ENCODE data around the gene ARHGAP22. TPM values are rescaled to one million over a fixed set of nuclear protein-coding genes. Genes with fewer than 3 reads are reported as not detected.

Gene ARHGAP22
- total RNA-seq, 1 experiment from 2014 or later: 1.8 TPM

DNA sequence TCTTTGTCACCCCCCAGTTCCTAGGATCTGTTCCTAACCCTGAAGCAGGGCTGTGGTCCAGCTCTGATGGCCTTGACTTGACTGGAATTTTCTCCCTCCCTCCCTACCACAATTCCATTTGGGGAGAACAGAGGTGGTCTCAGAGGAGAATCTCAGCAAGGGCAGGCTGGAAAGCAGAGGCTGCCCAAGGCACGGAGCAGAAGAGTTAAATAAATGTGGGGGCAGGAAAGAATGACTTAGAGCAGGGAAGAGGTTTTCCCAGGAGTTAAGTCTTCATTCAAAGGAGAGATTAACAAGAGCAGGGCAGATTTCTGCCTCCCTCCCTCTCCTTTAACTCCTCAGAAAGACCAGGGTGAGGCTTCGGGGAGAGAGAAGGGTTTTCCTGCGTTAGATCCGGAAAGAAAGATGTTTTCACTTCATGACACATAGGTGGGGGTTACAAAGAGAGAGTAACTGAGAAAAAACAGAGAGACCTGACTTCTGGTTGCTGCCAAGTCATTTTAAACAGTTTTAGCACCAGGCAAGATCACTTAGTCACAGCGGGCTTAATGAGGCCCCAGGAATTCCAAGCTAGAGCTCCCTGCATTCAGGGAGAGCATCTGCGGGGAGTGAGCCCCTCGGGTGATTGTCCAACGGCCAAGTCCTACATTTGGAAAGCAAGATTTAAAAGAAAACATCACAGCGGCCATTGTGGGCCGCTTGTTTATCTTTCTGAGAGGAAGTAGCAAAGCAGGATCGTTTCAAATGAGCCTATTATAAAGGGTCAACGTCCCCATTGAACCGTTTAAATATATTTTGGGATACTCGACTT lies 78.7 kb downstream of the ARHGAP22 start:
- 0 out of 2 replicates have a peak, but pooled peaks cover 4% of the 10 kb centered on the region for H3K4me1 ChIP-seq (ENCODE audit: control insufficient read depth, insufficient read depth, low read length)
- H3K4me3 ChIP-seq (ENCODE audit: low read depth in 2 of 2, low read length in 2 of 2): no peak overlapping the region
- POLR2A ChIA-PET: no interaction called here
- peaks cover 31% of the 10 kb centered on the region for H3K27me3 ChIP-seq (ENCODE audit: control insufficient read depth, insufficient read depth, low read length)
- ATAC-seq (no peak), DNase-seq (ENCODE audit: low read depth, low spot score) (no peak)
- H3K27ac ChIP-seq (ENCODE audit: low read length): no peak overlapping the region
- BruUV-seq (replicated peaks): no TSS peak
- intact Hi-C loops (cut with micrococcal nuclease; ENCODE audit: unreplicated experiment) (no loop called here), in situ Hi-C loops (cut with HindIII; ENCODE audit: low pct_unique_long_range_greater_than_20kb, low sequenced_read_pairs) (no loop called here)
- no peaks in the 10 kb centered on the region; the same call in 1 of the 2 replicates for H3K36me3 ChIP-seq (ENCODE audit: control insufficient read depth, insufficient read depth, low read length)
- CTCF ChIA-PET: no interaction called here
- no peaks in the 10 kb centered on the region for H3K9me3 ChIP-seq (ENCODE audit: control insufficient read depth, insufficient read depth, low read depth, low read length)
- TF ChIP-seq, protein P1, sequence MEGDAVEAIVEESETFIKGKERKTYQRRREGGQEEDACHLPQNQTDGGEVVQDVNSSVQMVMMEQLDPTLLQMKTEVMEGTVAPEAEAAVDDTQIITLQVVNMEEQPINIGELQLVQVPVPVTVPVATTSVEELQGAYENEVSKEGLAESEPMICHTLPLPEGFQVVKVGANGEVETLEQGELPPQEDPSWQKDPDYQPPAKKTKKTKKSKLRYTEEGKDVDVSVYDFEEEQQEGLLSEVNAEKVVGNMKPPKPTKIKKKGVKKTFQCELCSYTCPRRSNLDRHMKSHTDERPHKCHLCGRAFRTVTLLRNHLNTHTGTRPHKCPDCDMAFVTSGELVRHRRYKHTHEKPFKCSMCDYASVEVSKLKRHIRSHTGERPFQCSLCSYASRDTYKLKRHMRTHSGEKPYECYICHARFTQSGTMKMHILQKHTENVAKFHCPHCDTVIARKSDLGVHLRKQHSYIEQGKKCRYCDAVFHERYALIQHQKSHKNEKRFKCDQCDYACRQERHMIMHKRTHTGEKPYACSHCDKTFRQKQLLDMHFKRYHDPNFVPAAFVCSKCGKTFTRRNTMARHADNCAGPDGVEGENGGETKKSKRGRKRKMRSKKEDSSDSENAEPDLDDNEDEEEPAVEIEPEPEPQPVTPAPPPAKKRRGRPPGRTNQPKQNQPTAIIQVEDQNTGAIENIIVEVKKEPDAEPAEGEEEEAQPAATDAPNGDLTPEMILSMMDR (IDR thresholded peaks at IDR 0.05): no peak
- TF ChIP-seq POLR2AphosphoS5 (IDR thresholded peaks at IDR 0.05; ENCODE audit: low read depth, low read length) (no peak), TCF7L2 (IDR thresholded peaks at IDR 0.05; ENCODE audit: low read depth, low read length) (no peak), SIN3A (IDR thresholded peaks at IDR 0.05; ENCODE audit: borderline replicate concordance, insufficient read depth, low read depth, low read length) (no peak)
- TF ChIP-seq, protein P2, sequence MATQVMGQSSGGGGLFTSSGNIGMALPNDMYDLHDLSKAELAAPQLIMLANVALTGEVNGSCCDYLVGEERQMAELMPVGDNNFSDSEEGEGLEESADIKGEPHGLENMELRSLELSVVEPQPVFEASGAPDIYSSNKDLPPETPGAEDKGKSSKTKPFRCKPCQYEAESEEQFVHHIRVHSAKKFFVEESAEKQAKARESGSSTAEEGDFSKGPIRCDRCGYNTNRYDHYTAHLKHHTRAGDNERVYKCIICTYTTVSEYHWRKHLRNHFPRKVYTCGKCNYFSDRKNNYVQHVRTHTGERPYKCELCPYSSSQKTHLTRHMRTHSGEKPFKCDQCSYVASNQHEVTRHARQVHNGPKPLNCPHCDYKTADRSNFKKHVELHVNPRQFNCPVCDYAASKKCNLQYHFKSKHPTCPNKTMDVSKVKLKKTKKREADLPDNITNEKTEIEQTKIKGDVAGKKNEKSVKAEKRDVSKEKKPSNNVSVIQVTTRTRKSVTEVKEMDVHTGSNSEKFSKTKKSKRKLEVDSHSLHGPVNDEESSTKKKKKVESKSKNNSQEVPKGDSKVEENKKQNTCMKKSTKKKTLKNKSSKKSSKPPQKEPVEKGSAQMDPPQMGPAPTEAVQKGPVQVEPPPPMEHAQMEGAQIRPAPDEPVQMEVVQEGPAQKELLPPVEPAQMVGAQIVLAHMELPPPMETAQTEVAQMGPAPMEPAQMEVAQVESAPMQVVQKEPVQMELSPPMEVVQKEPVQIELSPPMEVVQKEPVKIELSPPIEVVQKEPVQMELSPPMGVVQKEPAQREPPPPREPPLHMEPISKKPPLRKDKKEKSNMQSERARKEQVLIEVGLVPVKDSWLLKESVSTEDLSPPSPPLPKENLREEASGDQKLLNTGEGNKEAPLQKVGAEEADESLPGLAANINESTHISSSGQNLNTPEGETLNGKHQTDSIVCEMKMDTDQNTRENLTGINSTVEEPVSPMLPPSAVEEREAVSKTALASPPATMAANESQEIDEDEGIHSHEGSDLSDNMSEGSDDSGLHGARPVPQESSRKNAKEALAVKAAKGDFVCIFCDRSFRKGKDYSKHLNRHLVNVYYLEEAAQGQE (IDR thresholded peaks at IDR 0.05; ENCODE audit: insufficient read depth in 1 of 2, low read depth in 2 of 2, low read length in 1 of 2): no peak

DNA sequence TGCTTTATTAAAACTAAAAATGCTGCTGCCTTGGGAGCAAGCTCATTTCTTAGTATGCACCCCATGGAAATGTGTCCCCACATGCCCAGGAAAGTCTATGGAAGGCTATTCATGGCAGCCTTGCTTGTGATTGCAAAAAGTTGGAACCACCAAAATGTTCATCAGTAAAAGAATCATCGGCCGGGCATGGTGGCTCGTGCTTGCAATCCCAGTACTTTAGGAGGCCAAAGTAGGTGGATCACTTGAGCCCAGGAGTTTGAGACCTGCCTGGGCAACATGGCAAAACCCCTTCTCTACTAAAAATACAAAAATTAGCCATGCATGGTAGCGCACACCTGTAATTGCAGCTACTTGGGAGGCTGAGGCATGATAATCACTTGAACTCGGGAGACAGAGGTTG lies 79.8 kb downstream of the ARHGAP22 start:
- H3K4me1 ChIP-seq (ENCODE audit: control insufficient read depth, insufficient read depth, low read length): 0 out of 2 replicates have a peak, but pooled peaks cover 4% of the 10 kb centered on the region
- BruUV-seq (replicated peaks): no TSS peak
- CTCF ChIA-PET: no interaction called here
- in situ Hi-C loops (cut with HindIII; ENCODE audit: low pct_unique_long_range_greater_than_20kb, low sequenced_read_pairs): no loop called here
- intact Hi-C loops (cut with micrococcal nuclease; ENCODE audit: unreplicated experiment): no loop called here
- no peak for TF ChIP-seq TCF7L2 (IDR thresholded peaks at IDR 0.05; ENCODE audit: low read depth, low read length)
- TF ChIP-seq, protein P2 (IDR thresholded peaks at IDR 0.05; ENCODE audit: insufficient read depth in 1 of 2, low read depth in 2 of 2, low read length in 1 of 2): no peak
- no peak for TF ChIP-seq SIN3A (IDR thresholded peaks at IDR 0.05; ENCODE audit: borderline replicate concordance, insufficient read depth, low read depth, low read length)
- TF ChIP-seq, protein P1 (IDR thresholded peaks at IDR 0.05): no peak
- no peak for TF ChIP-seq POLR2AphosphoS5 (IDR thresholded peaks at IDR 0.05; ENCODE audit: low read depth, low read length)
- ATAC-seq: no peak
- no peak for DNase-seq (ENCODE audit: low read depth, low spot score)
- H3K27me3 ChIP-seq (ENCODE audit: control insufficient read depth, insufficient read depth, low read length): peaks cover 31% of the 10 kb centered on the region
- no peak overlapping the region for H3K4me3 ChIP-seq (ENCODE audit: low read depth in 2 of 2, low read length in 2 of 2)
- POLR2A ChIA-PET: no interaction called here
- H3K9me3 ChIP-seq (ENCODE audit: control insufficient read depth, insufficient read depth, low read depth, low read length): no peaks in the 10 kb centered on the region
- H3K27ac ChIP-seq (ENCODE audit: low read length): no peak overlapping the region
- H3K36me3 ChIP-seq (ENCODE audit: control insufficient read depth, insufficient read depth, low read length): no peaks in the 10 kb centered on the region; the same call in 1 of the 2 replicates
